ENCODE measurements around the gene SDF2L1.
"Not testable (repeated sequence)": the region's sequence is repeated elsewhere in the genome, so short reads cannot be mapped to it uniquely, and the experiment has no call there.

SDF2L1 gene

DNA sequence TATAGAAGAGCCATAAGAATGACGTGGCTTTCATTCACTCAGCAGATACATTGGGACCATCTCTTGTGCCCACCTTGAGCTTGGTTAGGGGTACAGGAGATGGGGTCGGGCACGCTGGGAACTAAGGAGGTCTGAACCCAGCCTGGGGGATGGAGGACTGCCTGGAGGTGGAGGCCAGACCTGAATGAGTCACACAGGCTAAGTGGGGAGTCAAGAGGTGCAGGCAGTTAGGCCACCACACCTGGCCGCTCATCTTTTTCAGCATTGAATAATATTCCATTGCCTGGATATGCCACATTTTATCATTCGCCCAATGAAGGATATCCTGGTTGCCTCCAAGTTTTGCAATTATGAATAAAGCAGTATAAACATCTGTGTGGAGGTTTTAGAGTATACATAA lies 19.9 kb downstream of the SDF2L1 start:
- DNase-seq (ENCODE audit: low read depth in 3 of 3): no peak

DNA sequence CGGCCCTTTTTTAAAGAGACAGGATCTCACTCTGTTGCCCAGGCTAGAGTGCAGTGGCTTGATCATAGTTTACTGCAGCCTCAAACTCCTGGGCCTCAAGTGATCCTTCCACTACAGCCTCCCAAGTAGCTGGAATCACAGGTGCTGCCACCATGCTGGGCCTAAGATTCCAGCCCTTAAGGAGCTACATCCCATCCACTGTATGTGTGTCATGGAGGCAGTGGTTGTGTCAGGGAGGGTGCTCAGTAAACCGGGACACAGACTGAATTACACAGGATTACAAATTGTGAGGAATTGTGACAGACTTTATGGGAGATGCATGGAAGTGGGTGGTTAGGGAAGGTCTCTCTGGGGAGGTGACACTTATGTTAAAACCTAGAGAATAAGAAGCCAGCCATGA lies 21.6 kb downstream of the SDF2L1 start:
- no peak for DNase-seq (ENCODE audit: low read depth in 3 of 3)

DNA sequence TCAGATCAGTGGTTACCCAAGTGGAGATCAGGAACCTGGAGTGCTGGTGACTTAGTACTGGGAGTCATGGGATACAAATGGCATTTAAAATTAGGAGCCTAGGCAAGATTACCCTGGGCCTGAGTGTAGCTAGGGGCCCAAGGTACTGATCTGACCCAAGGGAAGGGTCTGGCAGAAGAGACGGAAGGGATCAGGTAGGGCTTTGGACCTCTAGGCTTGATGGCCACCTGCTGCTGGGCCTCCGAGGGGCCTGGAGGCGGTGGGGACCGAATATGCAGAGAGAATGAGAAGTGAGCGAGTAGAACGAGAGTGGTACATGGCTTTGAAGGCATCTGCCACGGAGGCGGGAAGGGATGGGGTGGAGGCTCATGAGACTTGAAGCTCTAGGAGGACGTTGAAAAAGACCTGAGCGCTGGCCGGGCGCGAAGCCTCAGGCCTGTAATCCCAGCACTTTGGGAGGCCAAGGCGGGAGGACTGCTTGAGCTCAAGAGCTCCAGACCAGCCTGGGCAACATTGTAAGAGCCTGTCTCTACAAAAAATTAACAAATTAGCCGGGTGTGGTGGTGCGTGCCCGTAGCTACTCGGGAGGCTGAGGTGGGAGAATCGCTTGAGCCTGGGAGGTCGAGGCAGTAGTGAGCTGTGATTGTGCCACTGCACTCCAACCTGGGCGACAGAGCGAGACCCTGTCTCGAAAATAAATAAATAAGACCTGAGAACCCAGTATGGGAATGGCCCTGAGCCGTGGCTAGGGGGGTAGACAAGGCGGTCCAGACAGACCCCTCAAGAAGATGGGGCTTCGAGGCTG lies 23.1 kb downstream of the SDF2L1 start:
- no peak for DNase-seq (ENCODE audit: low read depth in 3 of 3)

DNA sequence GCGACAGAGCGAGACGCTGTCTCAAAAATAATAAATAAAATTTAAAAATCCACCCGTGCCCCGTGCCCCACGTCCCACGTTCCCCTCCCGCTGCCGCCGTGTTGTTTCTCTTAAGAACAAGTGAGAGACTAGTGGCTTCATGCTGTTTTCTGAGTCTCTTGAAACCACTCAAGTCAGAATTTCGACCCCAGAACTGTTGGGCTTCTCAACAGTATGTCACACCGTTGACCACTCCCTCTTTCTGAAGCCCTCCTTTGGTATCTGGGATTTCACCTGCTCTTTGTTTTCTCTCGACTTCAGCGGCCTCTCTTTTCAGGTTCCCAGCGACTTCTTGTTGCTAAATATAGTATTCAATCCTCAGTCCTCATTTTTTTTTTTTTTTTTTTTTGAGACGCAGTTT lies 24.7 kb downstream of the SDF2L1 start:
- no peak for DNase-seq (ENCODE audit: low read depth in 3 of 3)

DNA sequence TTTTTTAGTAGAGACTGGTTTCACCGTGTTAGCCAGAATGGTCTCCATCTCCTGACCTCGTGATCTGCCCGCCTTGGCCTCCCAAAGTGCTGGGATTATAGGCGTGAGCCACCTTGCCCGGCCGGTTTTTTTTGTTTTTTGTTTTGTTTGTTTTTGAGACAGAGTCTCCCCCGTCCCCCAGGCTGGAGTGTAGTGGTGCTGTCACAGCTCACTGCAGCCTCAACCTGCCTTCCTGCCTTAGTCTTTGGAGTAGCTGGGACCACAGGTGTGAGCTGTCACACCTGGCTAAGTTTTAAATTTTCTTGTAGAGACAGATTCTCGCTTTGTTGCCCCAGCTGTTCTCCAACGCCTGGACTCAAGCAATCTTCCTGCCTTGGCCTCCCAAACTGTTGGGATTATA lies 26.9 kb downstream of the SDF2L1 start:
- no peak for DNase-seq (ENCODE audit: low read depth in 3 of 3)

DNA sequence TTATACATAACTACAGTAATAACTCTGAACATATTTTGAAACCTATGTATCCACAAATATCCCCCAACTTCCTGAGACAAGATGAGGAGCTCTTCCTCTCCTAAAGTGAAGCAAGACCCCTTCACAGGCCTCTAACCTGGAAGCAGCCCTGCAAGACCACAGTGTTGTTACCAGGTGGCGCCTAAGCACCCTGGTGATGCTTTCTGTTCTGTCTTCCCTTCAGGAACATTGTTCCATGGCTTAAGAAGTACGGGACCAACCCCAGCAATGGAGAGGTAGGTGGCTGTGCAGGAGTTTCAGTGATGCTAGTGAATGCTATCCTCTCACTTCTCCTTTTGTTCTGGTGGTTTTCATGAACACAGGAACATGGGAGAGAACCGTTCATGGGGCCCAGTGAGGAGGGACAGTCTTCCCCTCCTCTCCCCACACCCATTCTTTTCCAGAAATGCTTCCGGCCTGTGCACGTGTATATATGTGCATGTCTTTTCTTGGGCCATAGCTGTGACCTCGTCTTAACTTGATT lies 30.1 kb downstream of the SDF2L1 start:
- DNase-seq (ENCODE audit: low read depth in 3 of 3): no peak

DNA sequence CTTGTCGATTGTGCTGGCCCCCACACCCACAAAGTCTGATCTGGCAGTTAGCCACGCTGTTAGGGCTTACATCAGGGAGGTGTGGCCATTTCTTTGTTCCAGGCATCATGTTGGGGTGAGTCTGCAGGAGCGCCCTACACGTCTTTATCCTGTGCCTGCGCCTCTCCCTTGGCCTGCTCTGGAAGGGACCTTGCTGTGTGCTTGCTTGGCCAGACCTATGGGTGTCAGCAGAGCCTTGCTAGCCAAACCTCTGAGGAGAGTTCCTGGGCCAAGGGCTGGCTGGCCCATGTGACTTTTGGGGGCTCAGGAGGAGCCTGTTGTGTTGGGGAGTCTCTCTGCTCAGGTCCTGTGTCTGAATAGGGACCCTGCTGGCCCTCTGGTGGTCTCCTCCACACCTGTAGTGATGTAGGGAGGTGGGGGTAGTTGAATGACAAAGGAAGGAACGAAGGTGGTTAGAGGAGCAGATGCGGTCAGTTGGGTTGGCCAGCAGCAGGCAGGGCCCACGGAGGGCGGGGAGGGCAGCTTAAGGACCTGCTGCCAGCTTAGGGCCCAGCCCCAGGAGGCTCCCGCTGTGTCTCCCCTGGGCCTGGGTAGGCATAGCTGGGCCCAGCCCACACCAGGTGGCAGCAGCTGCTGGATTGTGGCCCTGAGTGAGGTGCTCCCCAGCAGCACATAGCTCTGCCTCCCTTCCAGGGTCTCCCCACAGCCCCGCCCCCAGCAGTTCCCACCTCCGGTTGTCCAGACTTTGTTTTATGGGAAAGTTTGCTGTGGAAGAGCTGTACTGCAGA lies 31.6 kb downstream of the SDF2L1 start:
- no peak for DNase-seq (ENCODE audit: low read depth in 3 of 3)

DNA sequence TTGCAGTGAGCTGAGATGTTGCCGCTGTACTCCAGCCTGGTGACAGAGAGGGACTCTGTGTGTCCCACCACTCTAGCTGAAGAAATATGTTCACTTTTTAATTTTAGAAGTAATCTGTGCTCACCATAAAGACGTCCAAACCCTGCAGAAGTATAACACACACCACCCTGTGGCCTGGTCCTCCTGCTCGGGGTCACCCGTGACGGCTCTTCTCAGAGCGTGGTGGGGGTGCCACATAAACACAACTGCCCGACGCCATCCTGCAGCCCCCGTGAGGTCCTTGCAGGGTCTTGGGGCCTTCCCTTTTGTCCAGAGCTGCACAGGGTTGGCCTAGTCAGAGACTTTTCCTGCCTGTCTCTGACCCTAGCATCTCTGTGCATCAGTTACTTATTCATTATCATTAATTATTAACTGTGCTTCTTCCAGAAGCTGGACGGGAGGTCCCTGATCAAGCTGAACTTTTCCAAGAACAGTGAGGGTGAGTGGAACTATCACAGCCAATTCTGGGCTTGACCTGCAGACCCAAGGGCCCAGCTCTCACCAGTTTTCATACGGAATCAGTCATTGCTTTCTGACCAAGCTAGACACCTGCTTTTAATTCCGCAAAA lies 32.6 kb downstream of the SDF2L1 start:
- no peak for DNase-seq (ENCODE audit: low read depth in 3 of 3)

DNA sequence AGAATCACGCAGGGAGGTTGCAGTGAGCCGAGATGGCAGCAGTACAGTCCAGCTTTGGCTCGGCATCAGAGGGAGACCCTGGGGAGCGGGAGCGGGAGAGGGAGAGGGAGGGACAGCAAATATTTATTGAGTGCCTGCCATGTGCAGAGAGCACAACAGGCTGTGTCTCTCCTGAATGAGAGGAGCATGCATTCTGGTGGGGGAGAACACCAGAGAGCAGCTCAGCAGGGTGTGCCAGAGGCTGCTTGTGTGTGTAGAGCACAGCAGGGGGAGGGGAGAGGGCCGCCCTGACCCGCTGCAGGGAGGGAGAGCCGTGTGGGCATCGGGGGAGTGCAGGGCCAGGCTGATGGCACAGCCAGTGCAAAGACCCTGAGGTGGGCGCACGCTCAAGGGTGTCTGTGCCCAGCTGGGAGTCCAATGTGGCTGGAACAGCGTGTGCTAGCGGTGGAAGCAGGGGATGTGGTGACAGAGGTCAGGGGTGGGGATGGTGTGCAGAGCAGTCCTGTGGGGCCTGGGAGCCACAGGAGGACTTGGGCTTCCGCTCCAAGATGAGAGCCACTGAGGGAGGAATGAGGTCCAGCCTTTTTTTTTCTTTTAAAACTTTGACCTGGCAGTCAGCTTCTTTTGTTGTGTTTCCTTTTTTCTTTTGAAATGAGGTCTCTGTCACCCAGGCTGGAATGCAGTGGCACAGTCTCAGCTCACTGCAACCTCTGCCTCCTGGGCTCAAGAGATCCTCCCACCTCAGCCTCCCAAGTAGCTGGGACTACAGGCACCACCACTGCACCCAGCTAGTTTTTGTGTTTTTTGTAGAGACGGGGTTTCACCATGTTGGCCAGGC lies 35.7 kb downstream of the SDF2L1 start:
- no peak for DNase-seq (ENCODE audit: low read depth in 3 of 3)

DNA sequence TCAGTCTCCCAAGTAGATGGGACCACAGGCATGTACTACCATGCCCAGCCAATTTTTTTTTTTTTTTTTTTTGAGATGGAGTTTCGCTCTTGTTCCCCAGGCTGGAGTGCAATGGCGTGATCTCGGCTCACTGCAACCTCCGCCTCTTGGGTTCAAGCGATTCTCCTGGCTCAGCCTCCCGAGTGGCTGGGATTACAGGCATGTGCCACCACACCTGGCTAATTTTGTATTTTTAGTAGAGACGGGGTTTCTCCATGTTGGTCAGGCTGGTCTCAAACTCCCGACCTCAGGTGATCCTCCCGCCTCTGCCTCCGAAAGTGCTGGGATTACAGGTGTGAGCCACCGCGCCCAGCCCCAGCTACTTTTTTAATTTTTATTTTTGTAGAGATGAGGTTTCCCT lies 36.7 kb downstream of the SDF2L1 start:
- not testable (repeated sequence) for DNase-seq (ENCODE audit: low read depth in 3 of 3)

DNA sequence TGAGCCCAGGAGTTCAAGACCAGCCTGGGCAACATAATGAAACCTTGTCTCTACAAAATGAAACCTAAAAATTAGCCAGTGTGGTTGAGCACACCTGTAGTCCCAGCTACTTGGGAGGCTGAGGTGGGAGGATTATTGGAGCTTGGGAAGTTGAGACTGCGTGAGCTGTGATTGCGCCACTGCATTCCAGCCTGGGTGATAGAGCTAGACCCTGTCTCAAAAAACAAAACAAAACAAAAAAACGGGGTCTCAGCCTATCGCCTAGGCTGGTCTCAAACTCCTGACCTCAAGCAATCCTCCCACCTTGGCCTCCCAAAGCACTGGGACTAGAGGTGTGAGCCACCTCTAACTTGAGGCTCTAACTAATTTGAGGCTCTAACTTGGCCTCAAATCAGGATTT lies 37.3 kb downstream of the SDF2L1 start:
- no peak for DNase-seq (ENCODE audit: low read depth in 3 of 3)

DNA sequence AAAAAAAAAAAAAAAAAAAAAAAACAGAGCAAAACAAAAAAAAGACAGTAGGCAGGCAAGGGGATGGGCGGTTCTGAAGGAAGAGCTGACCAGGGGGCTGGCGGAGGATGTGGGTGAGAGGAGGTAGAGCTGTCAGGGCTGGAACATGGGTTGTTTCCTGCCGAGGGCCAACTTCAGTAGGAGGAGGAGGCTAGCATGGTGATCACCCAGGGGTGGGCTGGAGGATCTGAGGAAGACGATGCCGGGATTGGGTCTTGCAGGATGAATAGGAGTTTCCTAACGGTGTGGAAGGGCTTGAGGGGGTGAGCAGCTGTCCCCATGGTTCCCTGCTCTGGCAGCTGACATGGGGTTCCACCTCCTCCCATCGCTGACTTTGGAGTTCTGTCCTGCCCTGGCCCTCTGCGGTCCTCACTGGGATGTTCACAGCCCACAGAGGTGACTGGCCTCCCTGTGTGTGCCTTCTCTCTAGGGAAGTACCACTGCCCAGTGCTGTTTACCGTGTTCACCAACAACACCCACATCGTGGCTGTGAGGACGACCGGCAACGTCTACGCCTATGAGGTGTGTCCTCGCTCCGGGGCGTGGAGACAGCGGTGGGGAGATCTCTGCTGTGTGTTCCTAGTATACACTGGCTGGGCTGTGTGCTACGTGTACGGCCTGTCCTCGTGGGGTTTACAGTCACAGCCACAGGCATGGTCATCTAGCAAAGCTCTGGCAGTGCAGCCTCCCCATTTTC lies 38.9 kb downstream of the SDF2L1 start:
- no peak for DNase-seq (ENCODE audit: low read depth in 3 of 3)

DNA sequence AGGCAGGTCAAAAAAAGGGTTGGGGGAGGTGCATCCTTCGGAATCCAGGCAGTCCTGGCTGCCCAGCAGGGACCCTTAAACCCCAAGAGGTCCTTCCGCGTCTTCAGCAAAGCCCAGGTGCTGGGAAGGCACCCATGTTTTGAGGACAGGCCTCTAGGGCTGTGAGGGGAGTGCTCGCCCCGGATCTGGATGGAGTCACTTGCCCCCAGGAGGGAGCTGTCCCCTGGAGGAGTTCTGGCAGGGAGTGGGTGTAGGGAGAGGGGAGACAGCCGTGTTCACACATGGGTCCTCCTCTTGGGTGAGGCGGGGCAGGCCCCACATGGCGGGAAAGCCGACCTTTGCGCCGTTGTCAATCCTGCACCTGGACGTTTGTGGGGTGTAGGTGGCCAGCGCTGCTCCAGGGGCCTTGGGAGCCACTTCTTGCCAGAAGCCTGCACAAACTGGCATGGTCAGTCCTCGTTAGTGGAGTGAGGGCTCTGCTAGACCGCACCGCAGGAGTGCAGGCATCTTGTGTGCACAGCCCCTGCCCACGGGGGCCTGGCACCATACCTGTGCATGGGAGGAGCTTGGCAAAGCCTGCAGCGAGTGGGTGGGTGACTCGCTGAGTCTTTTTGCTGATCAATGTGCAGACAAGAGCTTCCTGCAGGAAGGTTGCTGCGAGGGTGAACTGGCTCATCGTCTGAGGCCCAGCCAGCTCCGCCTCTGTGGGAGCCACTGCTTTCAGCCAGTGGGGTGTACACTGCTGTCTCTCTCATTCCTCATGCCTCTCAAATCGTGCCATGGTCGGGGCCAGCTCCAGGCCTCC lies 39.7 kb downstream of the SDF2L1 start:
- DNase-seq (ENCODE audit: low read depth in 3 of 3): peak in 1 of 3 experiments; percentile 12

DNA sequence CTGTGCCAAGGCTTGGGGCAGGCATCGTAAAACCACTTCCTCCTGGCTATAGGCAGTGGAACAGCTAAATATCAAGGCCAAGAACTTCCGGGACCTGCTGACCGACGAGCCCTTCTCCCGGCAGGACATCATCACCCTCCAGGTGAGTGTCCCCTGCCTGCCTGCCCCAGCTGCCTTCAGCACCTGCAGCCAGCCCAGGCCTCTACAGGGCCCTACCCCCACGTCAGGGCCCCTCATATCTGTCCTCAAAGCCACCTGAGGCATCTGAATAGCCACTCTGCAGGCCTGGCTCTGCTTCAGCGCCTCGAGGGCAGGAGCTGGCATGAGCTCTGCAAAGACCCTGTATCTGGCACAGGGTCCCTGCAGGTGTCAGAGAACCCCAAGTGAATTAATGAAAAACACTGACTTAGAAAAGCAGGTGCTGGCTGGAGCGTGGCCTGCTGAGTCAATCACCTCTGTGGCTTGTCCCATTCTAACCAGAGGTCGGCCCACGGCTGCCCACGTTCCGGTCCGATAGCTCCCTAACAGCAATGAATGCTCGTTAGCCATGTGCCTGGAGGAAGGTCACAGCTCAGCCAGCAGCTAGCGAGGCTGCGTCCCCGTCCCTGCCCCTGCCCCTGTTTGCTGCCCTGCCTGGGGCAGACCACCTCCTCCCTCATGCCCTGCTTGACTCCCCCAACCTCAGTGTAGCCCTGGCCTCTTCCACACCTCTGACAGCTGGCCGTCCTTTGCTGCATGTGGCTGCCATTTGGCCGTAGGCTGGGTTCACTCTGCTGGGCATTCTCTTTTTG lies 40.5 kb downstream of the SDF2L1 start:
- no peak for DNase-seq (ENCODE audit: low read depth in 3 of 3)

DNA sequence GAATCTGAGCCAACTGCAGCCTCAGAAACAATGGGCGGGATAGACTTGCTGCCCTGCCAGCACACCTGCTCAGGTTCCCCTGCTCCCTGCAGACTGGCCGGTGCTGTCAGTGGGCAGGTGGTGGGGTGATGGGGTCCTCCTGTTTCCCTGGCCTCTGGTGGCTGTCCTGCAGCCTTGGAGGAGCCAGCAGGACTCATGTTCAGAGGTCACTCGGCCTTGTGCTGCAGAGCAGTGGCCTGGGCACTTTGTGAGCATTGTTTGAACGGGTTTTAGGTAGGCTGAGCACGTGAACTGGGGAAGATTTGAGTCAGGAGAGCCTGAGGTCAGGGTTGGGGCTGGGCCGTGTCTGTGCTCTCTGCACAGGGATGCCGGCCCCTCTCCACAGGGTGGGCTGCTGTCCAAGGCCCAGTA lies 41.3 kb downstream of the SDF2L1 start:
- DNase-seq (ENCODE audit: low read depth in 3 of 3): no peak

DNA sequence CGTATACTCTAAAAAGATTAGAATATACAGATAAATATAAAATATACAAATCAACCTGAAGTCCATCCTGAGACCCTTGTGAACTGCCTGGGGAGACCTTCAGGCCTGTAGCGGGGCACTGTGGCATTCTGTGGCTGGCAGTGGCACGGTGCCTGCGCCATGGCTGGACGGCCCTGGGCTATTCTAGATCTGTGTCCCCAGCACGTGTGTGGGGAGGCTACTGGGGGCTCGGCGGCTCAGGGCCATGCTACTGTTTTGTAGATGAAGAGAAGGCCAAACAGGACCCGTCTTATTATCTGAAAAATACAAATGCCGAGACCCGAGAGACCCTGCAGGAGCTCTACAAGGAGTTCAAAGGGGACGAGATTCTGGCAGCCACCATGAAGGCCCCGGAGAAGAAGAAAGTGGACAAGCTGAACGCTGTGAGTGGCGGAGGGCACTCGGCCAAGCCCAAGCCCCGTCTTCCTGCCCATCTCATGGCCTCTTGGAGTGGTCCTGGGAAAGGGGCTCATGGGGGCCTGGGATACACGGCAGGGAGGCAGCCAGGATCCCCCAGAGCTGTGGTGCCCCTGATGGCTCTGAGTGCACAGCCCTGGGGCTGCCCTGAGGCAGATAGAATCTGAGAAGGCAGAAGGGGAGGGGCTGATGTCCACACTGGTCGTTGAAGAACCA lies 42.5 kb downstream of the SDF2L1 start:
- DNase-seq (ENCODE audit: low read depth in 3 of 3): no peak

DNA sequence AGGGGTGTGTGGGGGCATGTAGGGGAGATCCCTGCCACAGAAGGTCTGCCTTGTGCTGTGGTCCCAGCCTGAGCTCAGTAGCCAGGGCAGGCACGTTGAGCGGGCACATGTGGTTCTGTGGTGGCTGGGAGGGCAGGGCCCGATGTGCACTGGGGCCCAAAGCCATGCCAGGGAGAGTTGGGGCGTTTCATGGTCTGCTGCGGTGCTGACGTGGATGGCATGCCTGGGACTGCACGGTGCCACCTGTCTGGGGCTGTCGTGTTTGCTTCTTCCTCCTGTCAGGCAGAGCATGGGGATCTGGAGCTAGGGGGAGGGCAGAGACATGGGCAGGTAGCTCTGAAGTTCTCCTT lies 43.0 kb downstream of the SDF2L1 start:
- DNase-seq (ENCODE audit: low read depth in 3 of 3): no peak

DNA sequence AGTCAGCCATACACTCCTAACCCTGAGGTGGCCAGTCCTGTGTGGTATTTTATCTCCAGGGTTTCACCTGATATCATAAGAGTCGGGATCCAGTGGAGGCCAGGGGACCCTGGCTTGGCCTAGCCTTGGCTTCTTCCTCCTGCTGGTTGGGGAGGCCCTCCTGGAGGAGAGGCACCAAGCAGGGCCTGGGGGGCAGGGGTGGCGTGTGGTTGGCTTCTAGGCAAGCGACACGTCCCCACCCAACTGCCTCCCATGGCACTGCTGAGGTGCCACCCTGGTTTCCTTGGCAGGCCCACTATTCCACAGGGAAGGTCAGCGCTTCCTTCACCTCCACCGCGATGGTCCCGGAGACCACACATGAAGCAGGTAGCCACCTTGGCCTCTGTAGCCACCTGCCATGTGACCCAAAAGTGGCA lies 44.1 kb downstream of the SDF2L1 start:
- DNase-seq (ENCODE audit: low read depth in 3 of 3): no peak

All from stimulated activated CD4-positive, alpha-beta T cell treated with anti-CD3 and anti-CD28 coated beads, TNF-alpha, amount 100 ng/mL, for 24 hours (primary cell).